NB4 (cell line): ENCODE measurements around the gene BBS4.

Experiments used
- CTCF ChIP-seq: IDR thresholded peaks from one replicate; pipeline ENCODE4 v1.5.1; 2012; ENCODE audit warnings: low read depth, low read length
- MYC ChIP-seq: IDR thresholded peaks from 2 replicates; pipeline ENCODE4 v1.6.1; 2011; ENCODE audit warnings: low read depth, low read length
- POLR2A ChIP-seq: IDR thresholded peaks from 2 replicates; pipeline ENCODE4 v1.6.1; 2011; ENCODE audit warnings: mild to moderate bottlenecking; ENCODE audit not compliant: insufficient read length; ENCODE audit errors: extremely low read depth
- TF ChIP-seq, protein P1 (sequence below): IDR thresholded peaks from 2 replicates; pipeline ENCODE4 v1.6.1; 2011; ENCODE audit warnings: low read depth, low read length

DNA sequence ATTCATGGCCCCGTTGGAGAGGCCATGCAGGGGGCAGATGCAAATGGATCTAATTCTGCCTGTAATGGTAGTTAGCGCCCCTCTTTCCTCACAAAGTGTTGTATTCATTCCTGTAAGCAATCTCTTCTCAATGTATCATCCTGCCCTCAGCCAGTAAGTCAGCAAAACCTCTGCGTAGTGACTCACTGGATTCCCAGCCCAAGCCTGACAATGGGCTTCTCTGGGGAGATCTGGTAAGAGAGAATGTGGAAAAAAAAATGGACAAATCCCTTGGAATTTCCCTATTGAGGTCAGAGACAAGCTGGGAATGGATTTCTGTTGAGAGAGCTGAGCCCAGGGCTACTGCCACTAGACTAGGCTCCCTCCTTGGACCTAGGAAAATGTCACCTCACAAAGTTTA is 72.2 kb downstream of the BBS4 start:
- TF ChIP-seq CTCF (no peak), POLR2A (no peak), MYC (no peak)
- TF ChIP-seq, protein P1, sequence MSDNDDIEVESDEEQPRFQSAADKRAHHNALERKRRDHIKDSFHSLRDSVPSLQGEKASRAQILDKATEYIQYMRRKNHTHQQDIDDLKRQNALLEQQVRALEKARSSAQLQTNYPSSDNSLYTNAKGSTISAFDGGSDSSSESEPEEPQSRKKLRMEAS = no peak
